SK-N-MC (cell line): Measurements from ENCODE around the gene MR1.

Source experiments
- EZH2 ChIP-seq: fragments of 200-600 bp; sonication (generic); IDR thresholded peaks from one replicate; pipeline ENCODE4 v1.6.1; 2017; ENCODE audit warnings: antibody characterized with exemption
- POLR2AphosphoS5 ChIP-seq: IDR thresholded peaks from 2 replicates; pipeline ENCODE4 v1.6.1; 2012; ENCODE audit warnings: mild to moderate bottlenecking, low read depth, low read length, borderline replicate concordance

- no peak for TF ChIP-seq POLR2AphosphoS5
- no peak for TF ChIP-seq EZH2
These were observed 72.7 kb downstream of the MR1 start for GRCh38 chr1:181106479-181106878.
